GM12865 (cell line): ENCODE results near the gene TRAF3IP1.

Source experiments
- DNase-seq: peaks from one replicate; pipeline ENCODE4 v3.0.0; 2010; ENCODE audit warnings: low read depth
- H3K4me3 ChIP-seq: 2 replicates; pipeline ENCODE4 v1.5.1; 2011; ENCODE audit warnings: mild to moderate bottlenecking, low read depth, low read length, control low read depth
- TF ChIP-seq, protein P1 (sequence below): IDR thresholded peaks from 2 replicates; pipeline ENCODE4 v1.5.1; 2011; ENCODE audit warnings: low read length, control low read depth, low read depth, inconsistent platforms; ENCODE audit not compliant: insufficient read depth; ENCODE audit errors: missing control alignments

The TRAF3IP1 gene

DNA sequence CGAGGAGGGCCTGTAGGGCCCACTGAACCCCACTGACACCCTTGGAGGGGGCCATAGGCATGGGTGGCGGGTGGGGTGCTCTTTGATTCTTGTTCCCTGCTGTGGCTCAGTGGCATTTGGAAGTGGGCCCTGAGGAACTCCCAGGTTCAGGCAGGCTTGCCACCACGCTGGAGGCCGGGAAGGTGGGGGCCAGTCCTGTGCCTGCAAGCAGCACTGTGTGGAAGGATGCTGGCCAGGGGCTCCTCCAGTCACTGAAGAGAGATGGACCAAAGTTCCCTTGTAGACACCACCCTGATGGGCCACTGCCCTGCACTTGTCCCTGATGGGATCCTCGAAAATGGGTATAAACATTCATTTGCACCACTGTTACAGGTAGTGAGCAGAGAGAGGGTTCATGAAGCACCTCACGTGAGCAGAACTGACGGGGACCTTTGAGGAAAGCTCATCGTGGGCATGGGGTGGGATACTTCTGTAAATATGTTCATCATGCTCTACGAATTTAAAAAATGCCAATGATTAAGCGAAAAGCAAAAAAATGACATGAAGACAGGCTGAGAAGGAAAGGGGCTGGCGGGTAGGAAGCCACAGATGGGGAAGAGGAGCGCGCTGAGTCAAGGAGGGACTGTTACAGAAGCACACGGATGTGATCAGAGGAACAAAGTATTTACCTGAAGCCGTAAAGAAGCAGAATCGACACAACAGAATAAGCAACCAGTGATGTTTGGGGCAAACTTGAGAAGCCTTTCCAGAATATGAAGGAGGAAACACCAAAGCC is 61.2 kb downstream of the TRAF3IP1 start:
- TF ChIP-seq, protein P1, sequence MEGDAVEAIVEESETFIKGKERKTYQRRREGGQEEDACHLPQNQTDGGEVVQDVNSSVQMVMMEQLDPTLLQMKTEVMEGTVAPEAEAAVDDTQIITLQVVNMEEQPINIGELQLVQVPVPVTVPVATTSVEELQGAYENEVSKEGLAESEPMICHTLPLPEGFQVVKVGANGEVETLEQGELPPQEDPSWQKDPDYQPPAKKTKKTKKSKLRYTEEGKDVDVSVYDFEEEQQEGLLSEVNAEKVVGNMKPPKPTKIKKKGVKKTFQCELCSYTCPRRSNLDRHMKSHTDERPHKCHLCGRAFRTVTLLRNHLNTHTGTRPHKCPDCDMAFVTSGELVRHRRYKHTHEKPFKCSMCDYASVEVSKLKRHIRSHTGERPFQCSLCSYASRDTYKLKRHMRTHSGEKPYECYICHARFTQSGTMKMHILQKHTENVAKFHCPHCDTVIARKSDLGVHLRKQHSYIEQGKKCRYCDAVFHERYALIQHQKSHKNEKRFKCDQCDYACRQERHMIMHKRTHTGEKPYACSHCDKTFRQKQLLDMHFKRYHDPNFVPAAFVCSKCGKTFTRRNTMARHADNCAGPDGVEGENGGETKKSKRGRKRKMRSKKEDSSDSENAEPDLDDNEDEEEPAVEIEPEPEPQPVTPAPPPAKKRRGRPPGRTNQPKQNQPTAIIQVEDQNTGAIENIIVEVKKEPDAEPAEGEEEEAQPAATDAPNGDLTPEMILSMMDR = no peak
- no peak for DNase-seq

DNA sequence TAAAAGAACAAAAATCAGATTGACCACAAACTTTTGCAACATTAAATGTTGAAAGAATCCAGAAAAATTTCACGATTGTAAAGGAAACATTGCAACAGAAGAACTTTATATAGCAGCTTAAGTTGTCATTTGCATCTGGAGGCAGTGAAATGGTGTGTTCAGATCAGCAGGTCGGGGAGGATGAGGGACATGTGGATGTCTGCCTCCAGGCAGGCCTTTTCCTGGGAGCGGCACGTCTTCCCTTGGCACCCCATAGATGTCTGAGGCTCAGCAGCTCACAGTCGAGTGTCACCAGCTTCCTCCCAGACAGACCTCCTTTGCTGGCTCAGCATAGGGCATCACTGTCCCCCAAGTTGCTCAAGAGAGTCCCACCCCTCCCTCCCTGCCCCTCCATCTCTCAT is 62.1 kb downstream of the TRAF3IP1 start:
- no peak for DNase-seq
- H3K4me3 ChIP-seq = no peak overlapping the region
- TF ChIP-seq, protein P1 = no peak

More for the DNA sequence above, 61.2 kb downstream of the TRAF3IP1 start:
- no peak overlapping the region for H3K4me3 ChIP-seq

DNA sequence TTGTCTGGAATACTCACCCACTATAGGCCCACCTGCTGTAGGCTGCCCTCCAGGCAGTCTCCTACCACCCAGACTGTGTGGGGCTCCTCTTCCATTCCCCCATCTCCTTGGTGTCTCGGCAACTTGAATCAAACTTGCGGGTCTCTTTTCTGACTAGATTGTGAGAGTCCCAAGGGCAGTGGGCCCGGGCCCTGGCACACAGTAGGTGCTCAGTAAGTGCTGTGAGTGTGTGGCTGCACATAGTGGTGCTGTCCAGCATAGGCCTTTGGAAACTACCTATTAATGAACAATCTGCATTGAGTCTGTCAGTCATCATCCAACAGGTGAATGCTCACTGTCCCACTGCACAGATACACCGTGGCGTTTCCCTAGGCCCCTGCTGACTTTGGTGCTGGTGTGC is 62.8 kb downstream of the TRAF3IP1 start:
- no peak for DNase-seq
- no peak overlapping the region for H3K4me3 ChIP-seq
- TF ChIP-seq, protein P1 = no peak

DNA sequence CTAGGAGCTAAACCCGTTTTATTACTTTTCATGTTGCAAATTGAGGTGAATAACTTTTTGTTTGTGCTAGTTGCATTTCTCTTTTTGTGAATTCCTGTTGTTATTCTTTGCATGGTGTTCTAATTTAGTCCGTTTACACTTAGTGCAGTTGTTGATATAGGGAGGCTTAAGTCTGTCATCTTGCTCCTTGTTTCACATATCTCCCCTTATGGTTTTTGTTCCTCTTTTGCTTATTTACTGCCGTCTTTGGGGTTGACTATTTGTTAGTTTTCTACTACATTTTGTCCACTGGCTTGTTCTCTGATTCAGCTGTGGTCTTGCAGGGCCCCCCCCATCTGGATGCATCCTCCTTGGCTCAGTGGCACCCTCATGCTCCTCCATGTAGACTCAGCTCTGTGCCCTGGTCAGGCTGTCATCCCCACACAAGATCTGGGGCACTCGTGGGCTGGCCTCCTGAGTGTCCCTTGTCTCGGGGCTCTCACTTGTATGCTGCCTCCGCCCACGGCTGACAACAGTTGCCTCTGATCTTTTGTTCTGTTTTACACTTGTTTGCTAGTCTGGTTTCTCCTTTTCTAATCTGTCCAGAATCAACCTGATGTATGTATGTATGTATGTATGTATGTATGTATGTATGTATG is 63.5 kb downstream of the TRAF3IP1 start:
- TF ChIP-seq, protein P1 = no peak
- H3K4me3 ChIP-seq = no peak overlapping the region
- DNase-seq = peak; percentile 27

DNA sequence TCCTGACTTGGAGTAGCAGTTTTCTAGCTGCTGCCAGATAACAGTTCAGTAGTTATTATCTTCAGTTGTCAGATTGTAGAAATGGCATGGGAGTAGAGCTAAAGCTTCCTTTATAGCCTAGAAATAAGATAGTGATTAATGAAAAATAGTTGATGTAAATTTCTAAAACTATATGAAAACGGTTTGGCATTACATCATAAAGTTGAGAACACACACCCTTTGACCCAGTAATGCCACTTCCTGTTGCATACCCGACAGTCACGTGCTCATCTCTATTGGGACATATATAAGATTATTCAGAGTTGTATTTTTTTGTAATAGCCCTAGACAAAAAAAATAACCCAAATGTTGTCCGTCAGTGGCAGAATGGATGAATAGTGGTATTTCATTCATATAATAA is 67.0 kb downstream of the TRAF3IP1 start:
- no peak overlapping the region for H3K4me3 ChIP-seq
- no peak for DNase-seq
- TF ChIP-seq, protein P1 = no peak

DNA sequence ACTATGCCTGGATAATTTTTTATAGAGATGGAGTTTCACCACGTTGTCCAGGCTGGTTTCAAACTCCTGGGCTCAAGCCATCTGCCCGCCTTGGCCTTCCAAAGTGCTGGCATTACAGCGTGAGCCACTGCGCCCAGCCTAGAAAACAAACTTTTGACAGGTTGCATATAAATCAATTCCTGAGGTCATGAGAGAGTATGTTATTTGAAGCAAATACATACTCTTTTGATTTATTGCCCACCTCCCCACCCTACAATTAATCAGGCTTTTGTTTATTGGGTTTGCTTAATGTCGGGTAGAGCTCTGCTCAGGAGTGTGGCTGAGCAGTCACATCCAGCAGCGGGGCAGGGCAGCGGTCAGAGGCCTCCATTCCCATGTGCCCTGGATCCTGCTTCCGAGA is 68.5 kb downstream of the TRAF3IP1 start:
- DNase-seq = no peak
- TF ChIP-seq, protein P1 = no peak

More for the DNA sequence above, 68.5 kb downstream of the TRAF3IP1 start:
- H3K4me3 ChIP-seq = no peak overlapping the region
